Stimulated activated memory B cell treated with anti-CD40 and anti-IgM and Interleukin-4, amounts not matched to agents 10 μg/mL and 1 μg/mL and 100 μg/mL, for 72 hours (primary cell): ENCODE measurements around the gene CHST8.
"Not testable (repeated sequence)": the region's sequence is repeated elsewhere in the genome, so short reads cannot be mapped to it uniquely, and the experiment has no call there.

Experiments
- ATAC-seq: fragments of 150-1000 bp; cut with Tn5 transposase; 2 replicates; pipeline ENCODE4 v1.10.0; 2021
- H3K27ac Mint-ChIP-seq: one replicate; pipeline ENCODE4 v1.8.0; 2022; ENCODE audit warnings: mild to moderate bottlenecking, mixed read lengths
- H3K27me3 Mint-ChIP-seq: one replicate; pipeline ENCODE4 v1.8.0; 2022; ENCODE audit warnings: mixed read lengths
- H3K36me3 Mint-ChIP-seq: one replicate; pipeline ENCODE4 v1.8.0; 2022; ENCODE audit warnings: mixed read lengths
- H3K4me1 Mint-ChIP-seq: one replicate; pipeline ENCODE4 v1.8.0; 2022; ENCODE audit warnings: mixed read lengths
- H3K4me3 Mint-ChIP-seq: one replicate; pipeline ENCODE4 v1.8.0; 2022; ENCODE audit warnings: mild to moderate bottlenecking, moderate library complexity, mixed read lengths
- H3K9me3 Mint-ChIP-seq: one replicate; pipeline ENCODE4 v1.8.0; 2022; ENCODE audit warnings: mixed read lengths

Gene CHST8, protein sequence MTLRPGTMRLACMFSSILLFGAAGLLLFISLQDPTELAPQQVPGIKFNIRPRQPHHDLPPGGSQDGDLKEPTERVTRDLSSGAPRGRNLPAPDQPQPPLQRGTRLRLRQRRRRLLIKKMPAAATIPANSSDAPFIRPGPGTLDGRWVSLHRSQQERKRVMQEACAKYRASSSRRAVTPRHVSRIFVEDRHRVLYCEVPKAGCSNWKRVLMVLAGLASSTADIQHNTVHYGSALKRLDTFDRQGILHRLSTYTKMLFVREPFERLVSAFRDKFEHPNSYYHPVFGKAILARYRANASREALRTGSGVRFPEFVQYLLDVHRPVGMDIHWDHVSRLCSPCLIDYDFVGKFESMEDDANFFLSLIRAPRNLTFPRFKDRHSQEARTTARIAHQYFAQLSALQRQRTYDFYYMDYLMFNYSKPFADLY

GRCh38 chr19:33621811-33622504 is at the start of gene CHST8:
Gene CHST8, plus strand, starts transcription at chr19:33621953. Its CDS starts 67,309 bp downstream, at chr19:33689262.
- Mint-ChIP-seq H3K27me3 (peaks cover 74% of the 10 kb centered on the region), H3K27ac (no peak within 1 kb of the TSS), H3K4me1 (no peaks in the 10 kb centered on the region), H3K9me3 (no peaks in the 10 kb centered on the region), H3K4me3 (no peak within 1 kb of the TSS), H3K36me3 (no peaks in the 10 kb centered on the region)
- no peak for ATAC-seq

DNA sequence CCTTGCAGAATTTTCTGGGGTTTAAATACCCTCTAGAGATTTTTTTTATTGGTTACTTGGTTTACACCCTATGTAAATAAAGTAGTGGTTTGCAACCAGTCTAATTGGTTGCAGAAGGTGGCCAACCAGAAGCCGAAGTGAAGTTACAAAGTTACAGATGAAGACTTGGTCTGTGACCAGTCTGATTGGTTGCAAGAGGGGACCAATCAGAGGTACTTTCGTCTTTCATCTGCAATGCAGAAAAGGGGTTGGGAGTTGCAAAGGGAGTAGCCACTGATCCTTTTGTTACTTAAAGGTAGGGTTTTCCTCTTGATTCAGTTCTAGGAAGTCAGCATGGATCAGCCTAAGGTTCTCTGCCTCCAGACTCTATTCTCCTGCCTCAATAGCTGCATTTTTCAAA is 48.8 kb upstream of the CHST8 start:
- Mint-ChIP-seq H3K27ac (no peak overlapping the region), H3K4me3 (no peak overlapping the region), H3K27me3 (peaks cover 28% of the 10 kb centered on the region), H3K36me3 (no peaks in the 10 kb centered on the region), H3K9me3 (peaks cover 17% of the 10 kb centered on the region), H3K4me1 (no peaks in the 10 kb centered on the region)
- ATAC-seq, result no peak

GRCh38 chr19:33574824-33575223 is 46.9 kb upstream of the CHST8 start:
- Mint-ChIP-seq H3K9me3 (peaks cover 17% of the 10 kb centered on the region), H3K36me3 (no peaks in the 10 kb centered on the region), H3K4me3 (no peak overlapping the region), H3K27ac (no peak overlapping the region), H3K4me1 (no peaks in the 10 kb centered on the region), H3K27me3 (peaks cover 17% of the 10 kb centered on the region)
- ATAC-seq, result no peak

DNA sequence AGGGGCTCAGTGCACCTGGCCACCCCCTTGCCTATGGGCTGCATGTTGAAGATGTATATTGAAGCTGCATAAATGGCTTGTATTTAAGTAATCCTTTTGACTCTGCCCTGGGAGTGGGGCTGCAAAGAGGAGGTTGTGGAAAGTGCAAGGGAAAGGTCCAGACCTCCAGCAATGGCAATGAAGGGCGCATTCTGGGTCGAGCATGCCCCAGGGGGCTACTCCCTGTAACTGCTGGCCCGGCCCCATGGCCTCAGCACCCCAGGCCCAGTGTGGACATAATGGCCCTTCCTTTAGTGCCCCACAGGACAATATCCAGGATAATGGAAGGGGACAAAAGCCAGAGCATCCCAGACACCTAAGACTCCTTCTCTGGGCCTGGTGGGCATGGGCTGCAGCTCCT is 43.1 kb upstream of the CHST8 start:
- H3K36me3 Mint-ChIP-seq, result no peaks in the 10 kb centered on the region
- H3K4me3 Mint-ChIP-seq, result no peak overlapping the region
- peaks cover 20% of the 10 kb centered on the region for H3K9me3 Mint-ChIP-seq
- H3K27ac Mint-ChIP-seq, result no peak overlapping the region
- no peaks in the 10 kb centered on the region for H3K4me1 Mint-ChIP-seq
- no peak for ATAC-seq
- H3K27me3 Mint-ChIP-seq, result no peaks in the 10 kb centered on the region

- H3K4me3 Mint-ChIP-seq, result no peak overlapping the region
- H3K9me3 Mint-ChIP-seq, result peaks cover 9% of the 10 kb centered on the region
- H3K36me3 Mint-ChIP-seq, result no peaks in the 10 kb centered on the region
- H3K27ac Mint-ChIP-seq, result no peak overlapping the region
- no peaks in the 10 kb centered on the region for H3K27me3 Mint-ChIP-seq
- ATAC-seq, result no peak
- H3K4me1 Mint-ChIP-seq, result no peaks in the 10 kb centered on the region
Measured at GRCh38 chr19:33580026-33580644, 41.6 kb upstream of the CHST8 start.

GRCh38 chr19:33580645-33581037 is 41.1 kb upstream of the CHST8 start:
- Mint-ChIP-seq H3K4me1 (no peaks in the 10 kb centered on the region), H3K9me3 (peaks cover 9% of the 10 kb centered on the region), H3K36me3 (no peaks in the 10 kb centered on the region), H3K27me3 (no peaks in the 10 kb centered on the region), H3K27ac (no peak overlapping the region), H3K4me3 (no peak overlapping the region)
- no peak for ATAC-seq

DNA sequence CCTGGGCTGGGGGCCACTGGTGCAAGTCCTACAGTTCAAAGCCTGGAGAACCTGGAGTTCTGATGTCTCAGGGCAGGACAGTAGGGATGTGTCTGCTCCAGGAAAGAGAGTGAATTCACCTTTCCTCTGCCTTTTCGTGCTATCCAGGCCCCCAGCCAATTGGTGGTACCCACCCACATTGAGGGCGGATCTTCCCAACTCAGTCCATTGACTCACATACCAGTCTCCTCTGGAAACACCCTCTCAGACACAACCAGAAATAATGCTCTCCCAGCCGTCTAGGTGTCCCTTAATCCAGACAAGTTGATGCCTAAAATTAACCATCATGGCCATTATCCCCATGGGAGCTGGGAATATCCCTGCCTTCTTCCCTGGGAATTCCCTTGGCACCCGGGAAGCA is 38.8 kb upstream of the CHST8 start:
- H3K4me1 Mint-ChIP-seq, result no peaks in the 10 kb centered on the region
- peaks cover 13% of the 10 kb centered on the region for H3K9me3 Mint-ChIP-seq
- no peak overlapping the region for H3K4me3 Mint-ChIP-seq
- H3K27ac Mint-ChIP-seq, result no peak overlapping the region
- H3K36me3 Mint-ChIP-seq, result no peaks in the 10 kb centered on the region
- no peaks in the 10 kb centered on the region for H3K27me3 Mint-ChIP-seq
- ATAC-seq, result no peak

GRCh38 chr19:33587150-33587549 is 34.6 kb upstream of the CHST8 start:
- Mint-ChIP-seq H3K27me3 (no peaks in the 10 kb centered on the region), H3K36me3 (no peaks in the 10 kb centered on the region), H3K9me3 (peaks cover 17% of the 10 kb centered on the region), H3K4me3 (no peak overlapping the region), H3K27ac (no peak overlapping the region), H3K4me1 (no peaks in the 10 kb centered on the region)
- no peak for ATAC-seq

DNA sequence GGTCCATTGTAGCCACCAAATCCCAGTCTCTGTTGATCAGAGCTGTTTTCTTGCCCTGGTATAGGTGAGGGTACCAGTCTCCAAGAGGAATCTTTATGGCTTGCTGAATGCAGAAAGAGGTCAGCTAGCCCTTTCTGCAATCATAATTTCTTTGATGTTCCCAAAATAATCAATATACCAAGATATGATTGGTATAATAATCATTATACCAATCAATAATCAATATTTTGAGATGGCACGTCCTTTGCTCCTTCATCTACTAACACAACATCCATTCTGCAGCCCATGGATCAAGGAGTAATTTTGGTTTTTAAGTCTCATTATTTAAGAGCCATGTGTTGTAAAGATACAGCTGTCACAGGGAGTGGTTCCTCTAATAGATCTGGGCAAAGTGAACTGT is 31.5 kb upstream of the CHST8 start:
- Mint-ChIP-seq H3K27me3 (peaks cover 8% of the 10 kb centered on the region), H3K4me1 (no peaks in the 10 kb centered on the region), H3K9me3 (peaks cover 21% of the 10 kb centered on the region), H3K4me3 (no peak overlapping the region), H3K36me3 (no peaks in the 10 kb centered on the region), H3K27ac (no peak overlapping the region)
- no peak for ATAC-seq

GRCh38 chr19:33595783-33596182 is 26.0 kb upstream of the CHST8 start:
- Mint-ChIP-seq H3K4me1 (no peaks in the 10 kb centered on the region), H3K27me3 (peaks cover 16% of the 10 kb centered on the region), H3K9me3 (peaks cover 10% of the 10 kb centered on the region), H3K4me3 (no peak overlapping the region), H3K27ac (no peak overlapping the region), H3K36me3 (no peaks in the 10 kb centered on the region)
- no peak for ATAC-seq

DNA sequence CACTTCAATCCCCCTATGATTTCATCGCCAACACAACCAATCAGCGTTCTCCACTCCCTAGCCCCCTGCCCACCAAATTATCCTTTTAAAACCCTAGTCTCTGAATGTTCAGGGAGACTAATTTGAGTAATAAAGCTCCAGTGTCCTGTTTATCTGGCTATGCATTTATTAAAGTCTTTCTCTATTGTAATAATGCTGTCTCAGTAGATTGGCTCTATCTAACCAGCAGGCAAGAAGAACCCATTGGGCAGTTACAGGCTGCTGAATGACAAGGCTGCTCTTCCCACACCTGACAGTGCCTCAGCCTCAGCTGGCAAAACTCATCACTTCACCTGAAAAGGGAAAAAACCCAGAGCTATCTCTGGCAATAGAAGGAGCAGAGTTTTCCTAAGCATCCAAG is 20.2 kb upstream of the CHST8 start:
- Mint-ChIP-seq H3K9me3 (peaks cover 22% of the 10 kb centered on the region), H3K4me3 (no peak overlapping the region), H3K36me3 (no peaks in the 10 kb centered on the region), H3K27me3 (peaks cover 7% of the 10 kb centered on the region), H3K4me1 (no peaks in the 10 kb centered on the region), H3K27ac (no peak overlapping the region)
- no peak for ATAC-seq

DNA sequence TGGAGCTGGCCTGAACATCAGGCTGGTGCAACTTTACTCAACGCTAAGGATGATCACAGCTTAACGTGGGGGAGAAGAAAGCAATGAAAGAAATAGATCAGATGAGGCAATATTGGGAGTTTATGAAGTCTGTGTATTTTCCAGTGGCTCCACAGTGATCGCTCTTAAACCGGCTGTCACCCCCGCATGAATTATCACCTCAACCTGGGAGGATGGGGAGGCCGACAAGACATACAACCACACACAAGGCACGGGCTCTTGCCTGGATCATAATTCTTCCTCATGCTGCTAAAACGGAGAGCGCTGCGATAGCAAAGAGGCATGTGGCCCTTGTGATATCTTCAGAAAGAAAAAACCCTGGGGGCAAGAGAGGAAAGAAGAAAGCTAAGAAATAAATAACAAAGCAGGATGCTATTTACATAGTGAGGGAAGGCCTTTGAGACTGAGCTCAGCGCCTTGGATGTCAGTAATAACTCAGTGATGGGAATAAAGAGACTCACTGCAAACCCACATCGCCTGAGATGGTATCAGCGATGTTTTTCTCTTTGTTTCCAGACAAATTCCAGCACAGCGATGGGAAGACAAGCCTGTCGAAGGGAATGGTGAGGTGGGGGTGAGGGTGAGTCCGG is 19.1 kb upstream of the CHST8 start:
- Mint-ChIP-seq H3K4me1 (no peaks in the 10 kb centered on the region), H3K4me3 (no peak overlapping the region), H3K36me3 (no peaks in the 10 kb centered on the region), H3K27ac (no peak overlapping the region), H3K9me3 (peaks cover 20% of the 10 kb centered on the region), H3K27me3 (no peaks in the 10 kb centered on the region)
- ATAC-seq, result no peak

DNA sequence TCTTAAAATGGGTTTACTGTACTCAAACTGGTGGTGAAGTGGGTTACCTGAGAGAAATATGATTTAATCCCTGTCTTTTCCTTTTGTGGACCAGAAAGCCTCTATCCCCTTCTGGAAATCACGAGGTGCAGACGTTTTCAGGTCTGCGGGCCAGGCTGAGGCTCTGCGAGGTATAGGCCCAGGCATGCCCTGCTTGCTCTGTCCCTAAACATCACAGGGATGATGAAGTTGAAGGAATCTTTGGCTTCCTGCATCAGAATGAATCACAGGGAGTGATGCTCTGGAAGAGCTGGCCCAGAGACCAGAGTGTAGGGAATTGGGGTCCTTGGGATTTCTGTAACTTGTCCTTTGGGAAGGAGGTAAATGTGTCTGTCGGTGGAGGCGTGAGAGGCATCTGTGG is 18.4 kb upstream of the CHST8 start:
- Mint-ChIP-seq H3K27ac (no peak overlapping the region), H3K27me3 (no peaks in the 10 kb centered on the region), H3K4me1 (no peaks in the 10 kb centered on the region), H3K4me3 (no peak overlapping the region), H3K36me3 (no peaks in the 10 kb centered on the region), H3K9me3 (peaks cover 23% of the 10 kb centered on the region)
- ATAC-seq, result no peak

DNA sequence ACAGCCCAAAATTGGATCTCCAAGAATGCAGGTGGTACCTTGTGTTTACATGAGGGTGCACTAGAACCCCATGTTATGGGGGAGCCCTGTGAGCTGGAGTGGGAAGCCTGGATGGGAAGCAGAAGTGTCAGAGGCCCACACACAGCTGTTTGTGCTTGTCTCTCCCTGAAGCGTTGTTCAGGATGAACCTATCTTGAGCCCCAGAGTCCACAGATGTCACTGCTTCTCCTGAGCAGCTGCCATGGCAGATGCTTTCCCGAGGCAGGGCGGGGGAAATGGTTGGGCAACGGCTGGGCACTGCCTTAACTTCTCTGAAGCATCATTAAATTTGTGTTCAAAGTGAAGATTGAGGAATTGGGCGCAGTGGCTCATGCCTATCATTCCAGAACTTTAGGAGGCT is 17.1 kb upstream of the CHST8 start:
- Mint-ChIP-seq H3K9me3 (peaks cover 22% of the 10 kb centered on the region), H3K27me3 (no peaks in the 10 kb centered on the region), H3K4me1 (no peaks in the 10 kb centered on the region), H3K4me3 (no peak overlapping the region), H3K27ac (no peak overlapping the region), H3K36me3 (no peaks in the 10 kb centered on the region)
- no peak for ATAC-seq

DNA sequence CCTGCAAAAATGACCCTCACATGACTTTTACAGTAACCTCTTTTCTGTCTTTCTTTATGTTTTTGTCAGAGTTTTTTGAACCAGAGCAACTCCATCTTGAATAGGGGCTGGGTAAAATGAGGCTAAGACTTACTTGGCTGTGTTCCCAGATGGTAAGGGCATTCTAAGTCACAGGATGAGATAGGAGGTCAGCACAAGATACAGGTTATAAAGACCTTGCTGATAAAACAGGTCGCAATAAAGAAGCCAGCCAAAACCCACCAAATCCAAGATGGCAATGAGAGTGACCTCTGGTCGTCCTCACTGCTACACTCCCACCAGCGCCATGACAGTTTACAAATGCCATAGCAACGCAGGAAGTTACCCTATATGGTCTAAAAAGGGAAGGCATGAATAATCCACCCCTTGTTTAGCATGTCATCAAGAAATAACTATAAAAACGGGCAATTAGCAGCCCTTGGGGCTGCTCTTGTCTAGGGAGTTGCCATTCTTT is 15.9 kb upstream of the CHST8 start:
- ATAC-seq, H3K4me3 Mint-ChIP-seq, H3K27ac Mint-ChIP-seq, H3K4me1 Mint-ChIP-seq, H3K27me3 Mint-ChIP-seq, H3K36me3 Mint-ChIP-seq: not testable (repeated sequence)
- H3K9me3 Mint-ChIP-seq, result peaks cover 31% of the 10 kb centered on the region
